Osteocyte (in vitro differentiated cells): Measurements from ENCODE around the gene VSIG10L2. TPM values are rescaled to one million over a fixed set of nuclear protein-coding genes. Genes with fewer than 3 reads are reported as not detected.

Source experiments
- DNase-seq: peaks from one replicate; pipeline ENCODE4 v3.0.0; 2021; ENCODE audit warnings: mixed read lengths; ENCODE audit not compliant: unreplicated experiment; ENCODE audit errors: extremely low spot score
- H3K27ac Mint-ChIP-seq: one replicate; pipeline ENCODE4 v1.8.0; 2021; ENCODE audit warnings: mild to moderate bottlenecking, mixed read lengths; ENCODE audit not compliant: unreplicated experiment
- H3K27me3 Mint-ChIP-seq: one replicate; pipeline ENCODE4 v1.8.0; 2021; ENCODE audit warnings: mixed read lengths; ENCODE audit not compliant: unreplicated experiment
- H3K36me3 Mint-ChIP-seq: one replicate; pipeline ENCODE4 v1.8.0; 2021; ENCODE audit warnings: mixed read lengths; ENCODE audit not compliant: unreplicated experiment
- H3K4me1 Mint-ChIP-seq: one replicate; pipeline ENCODE4 v1.8.0; 2021; ENCODE audit warnings: mixed read lengths; ENCODE audit not compliant: unreplicated experiment
- H3K4me3 Mint-ChIP-seq: one replicate; pipeline ENCODE4 v1.8.0; 2021; ENCODE audit warnings: mild to moderate bottlenecking, moderate library complexity, mixed read lengths; ENCODE audit not compliant: unreplicated experiment
- H3K9me3 Mint-ChIP-seq: one replicate; pipeline ENCODE4 v1.8.0; 2021; ENCODE audit warnings: mixed read lengths; ENCODE audit not compliant: unreplicated experiment
- long read RNA-seq: library from polyadenylated mRNA; unstranded; transcript quantifications from one replicate; pipeline ENCODE4 v2.0.0, GENCODE V29; 2021
- total RNA-seq: library from RNA; stranded (reverse); gene quantifications from 2 replicates; pipeline ENCODE4 v1.2.1, GENCODE V29; 2021
- TF ChIP-seq, protein P1 (sequence below): fragments of 200-600 bp; sonication (generic); IDR thresholded peaks from 2 replicates; pipeline ENCODE4 v1.5.0; 2021; ENCODE audit warnings: antibody characterized with exemption, mild to moderate bottlenecking, moderate library complexity

The VSIG10L2 gene
- not detected in 2 replicates for total RNA-seq
- long read RNA-seq, partial matches to known transcripts: 0 of 2 reads
- long read RNA-seq, other reads (novel, unspliced or antisense): 2 of 2 reads

DNA sequence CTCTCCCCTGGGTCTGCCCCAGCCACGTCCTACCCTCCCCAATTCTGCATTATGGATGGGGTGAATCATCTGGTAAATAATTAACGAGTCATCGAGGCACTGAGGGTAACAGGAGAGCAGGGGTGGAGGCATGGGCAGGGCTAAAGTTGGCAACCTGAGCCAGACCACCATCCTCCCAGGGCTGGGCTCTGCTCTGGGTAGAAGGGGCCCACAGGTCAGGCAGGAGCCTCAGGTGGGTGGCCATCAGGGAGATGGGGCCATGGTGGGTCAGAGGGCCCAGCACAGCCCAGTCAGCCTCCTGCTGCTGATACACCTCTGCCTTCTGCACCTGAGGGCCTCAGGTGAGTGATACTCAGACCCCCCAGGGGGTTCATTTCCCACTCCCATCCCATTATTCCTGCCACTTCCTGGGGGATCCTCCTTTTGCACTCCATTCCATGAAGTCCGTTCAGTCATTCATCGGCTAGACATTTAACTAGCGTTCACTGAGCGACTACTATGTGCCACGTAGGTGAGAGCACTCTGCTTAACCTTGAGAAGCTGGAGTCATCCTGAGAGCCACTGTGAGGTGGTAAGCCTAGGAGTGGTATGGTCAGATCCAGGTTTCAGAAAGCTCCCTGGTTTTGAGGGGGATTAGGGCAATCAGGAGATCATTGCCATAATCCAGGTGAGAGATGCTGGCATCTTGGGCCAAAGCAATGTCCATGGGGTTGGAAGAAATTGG is at the start of gene VSIG10L2:
TSS of gene VSIG10L2 (plus strand) at position 248 of the 724 bp plus-strand sequence. CDS start at position 260, 12 bp downstream.
- TF ChIP-seq, protein P1, sequence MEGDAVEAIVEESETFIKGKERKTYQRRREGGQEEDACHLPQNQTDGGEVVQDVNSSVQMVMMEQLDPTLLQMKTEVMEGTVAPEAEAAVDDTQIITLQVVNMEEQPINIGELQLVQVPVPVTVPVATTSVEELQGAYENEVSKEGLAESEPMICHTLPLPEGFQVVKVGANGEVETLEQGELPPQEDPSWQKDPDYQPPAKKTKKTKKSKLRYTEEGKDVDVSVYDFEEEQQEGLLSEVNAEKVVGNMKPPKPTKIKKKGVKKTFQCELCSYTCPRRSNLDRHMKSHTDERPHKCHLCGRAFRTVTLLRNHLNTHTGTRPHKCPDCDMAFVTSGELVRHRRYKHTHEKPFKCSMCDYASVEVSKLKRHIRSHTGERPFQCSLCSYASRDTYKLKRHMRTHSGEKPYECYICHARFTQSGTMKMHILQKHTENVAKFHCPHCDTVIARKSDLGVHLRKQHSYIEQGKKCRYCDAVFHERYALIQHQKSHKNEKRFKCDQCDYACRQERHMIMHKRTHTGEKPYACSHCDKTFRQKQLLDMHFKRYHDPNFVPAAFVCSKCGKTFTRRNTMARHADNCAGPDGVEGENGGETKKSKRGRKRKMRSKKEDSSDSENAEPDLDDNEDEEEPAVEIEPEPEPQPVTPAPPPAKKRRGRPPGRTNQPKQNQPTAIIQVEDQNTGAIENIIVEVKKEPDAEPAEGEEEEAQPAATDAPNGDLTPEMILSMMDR: no peak
- peak; percentile 54 for DNase-seq
- peaks cover 15% of the 10 kb centered on the region for H3K27me3 Mint-ChIP-seq
- H3K4me3 Mint-ChIP-seq: no peak within 1 kb of the TSS
- H3K36me3 Mint-ChIP-seq: no peaks in the 10 kb centered on the region
- no peak within 1 kb of the TSS for H3K27ac Mint-ChIP-seq
- H3K4me1 Mint-ChIP-seq: peaks cover 4% of the 10 kb centered on the region
- H3K9me3 Mint-ChIP-seq: no peaks in the 10 kb centered on the region

DNA sequence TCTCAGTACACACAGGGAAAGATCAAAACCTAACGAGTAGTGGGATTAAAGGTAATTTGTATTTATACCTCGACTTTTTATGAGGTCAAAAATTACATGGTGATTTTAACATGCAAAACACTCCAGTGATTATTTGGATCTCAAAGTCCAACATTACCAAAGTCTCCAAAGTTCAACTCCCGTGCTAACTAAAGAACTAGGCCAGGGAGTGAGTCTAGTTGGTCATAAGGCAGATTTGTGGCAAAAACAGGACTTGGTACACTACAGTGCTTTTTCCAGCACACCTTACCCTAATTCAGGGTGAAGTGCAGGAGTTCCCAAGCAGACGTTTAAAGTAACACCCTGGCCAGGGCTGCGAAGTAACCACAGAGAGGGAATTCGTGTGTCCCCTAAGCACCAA is 44.0 kb upstream of the VSIG10L2 start:
- H3K4me3 Mint-ChIP-seq: peak overlapping the region; percentile 93
- peaks cover 26% of the 10 kb centered on the region for H3K4me1 Mint-ChIP-seq
- H3K36me3 Mint-ChIP-seq: peaks cover 12% of the 10 kb centered on the region
- H3K9me3 Mint-ChIP-seq: no peaks in the 10 kb centered on the region
- H3K27me3 Mint-ChIP-seq: peaks cover 26% of the 10 kb centered on the region
- TF ChIP-seq, protein P1: no peak
- no peak for DNase-seq
- peak overlapping the region; percentile 47 for H3K27ac Mint-ChIP-seq

DNA sequence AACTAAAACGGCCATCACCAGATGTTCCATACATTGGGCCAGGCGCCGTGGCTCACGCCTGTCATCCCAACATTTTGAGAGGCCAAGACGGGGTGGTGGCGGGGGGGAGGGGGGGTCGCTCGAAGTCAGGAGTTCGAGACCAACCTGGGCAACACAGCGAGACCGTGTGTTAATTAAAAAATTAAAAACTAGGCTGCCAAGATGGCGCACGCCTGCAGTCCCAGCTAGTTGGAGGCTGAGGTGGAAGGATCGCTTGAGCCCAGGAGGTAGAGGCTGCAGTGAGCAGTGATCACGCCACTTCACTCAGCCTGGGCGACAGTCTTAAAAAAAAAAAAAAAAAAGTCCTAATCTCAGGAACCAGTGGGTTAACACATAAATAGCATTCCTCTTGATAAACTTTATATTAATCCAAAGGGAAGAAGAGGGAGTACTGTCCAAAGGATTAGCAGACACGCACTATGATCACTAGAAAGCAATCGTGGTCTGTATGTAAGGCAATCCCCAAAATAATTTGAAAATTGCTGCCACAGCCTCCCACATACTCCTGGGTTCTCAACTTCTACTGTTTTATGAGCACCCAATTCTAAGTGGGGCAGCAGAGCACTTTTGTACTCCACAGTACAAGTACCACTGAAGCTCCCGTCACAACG is 43.4 kb upstream of the VSIG10L2 start:
- Mint-ChIP-seq H3K9me3 (no peaks in the 10 kb centered on the region), H3K27me3 (peaks cover 29% of the 10 kb centered on the region), H3K36me3 (peaks cover 10% of the 10 kb centered on the region), H3K4me1 (peaks cover 22% of the 10 kb centered on the region), H3K4me3 (peak overlapping the region; percentile 93), H3K27ac (peak overlapping the region; percentile 86)
- TF ChIP-seq, protein P1: no peak
- no peak for DNase-seq

DNA sequence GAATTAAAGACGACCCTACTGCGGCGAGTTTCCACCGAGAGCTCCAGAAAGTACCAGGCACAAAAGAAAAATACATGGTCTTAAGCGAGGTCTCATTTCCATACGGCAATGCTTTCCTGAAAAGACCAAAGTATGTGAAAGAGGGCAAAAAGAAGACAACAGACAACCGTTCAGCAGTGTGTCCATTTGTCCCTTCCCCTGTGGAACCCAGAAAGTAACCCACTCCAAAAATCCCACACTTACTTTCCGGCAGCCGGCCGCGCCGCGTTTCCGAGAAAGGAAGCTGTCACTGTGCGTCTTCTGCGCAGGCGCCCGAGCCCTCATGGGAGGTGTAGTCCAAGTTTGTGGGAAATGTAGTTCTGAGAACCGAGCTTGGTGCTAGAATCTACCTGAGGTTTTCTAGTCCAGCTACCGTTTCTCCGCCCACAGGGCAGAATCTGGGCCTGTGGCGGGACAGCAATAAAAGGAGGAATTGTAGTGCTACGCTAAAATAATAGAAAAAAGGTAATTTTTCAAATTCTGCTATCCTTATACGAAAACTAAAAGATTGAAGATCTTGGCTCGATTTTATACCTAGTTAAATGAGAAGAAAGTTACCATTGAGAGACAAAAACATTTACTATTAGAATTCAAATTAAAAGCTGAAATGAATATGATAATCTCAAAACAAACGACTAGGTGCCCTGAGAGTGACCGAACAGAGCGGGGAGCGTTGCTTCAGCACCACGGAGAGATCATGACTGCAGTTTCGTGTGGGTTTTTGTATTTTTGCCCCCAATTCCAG is 42.7 kb upstream of the VSIG10L2 start, which contains the start of gene PUS3:
TSS of gene PUS3 (minus strand) at position 280 of the 784 bp plus-strand sequence. CDS start 6,922 bp downstream, outside the sequence.
- TF ChIP-seq, protein P1: no peak
- peaks cover 10% of the 10 kb centered on the region for H3K36me3 Mint-ChIP-seq
- peak; percentile 93 for DNase-seq
- H3K9me3 Mint-ChIP-seq: no peaks in the 10 kb centered on the region
- H3K4me3 Mint-ChIP-seq: peak within 1 kb of the TSS; percentile 93
- H3K4me1 Mint-ChIP-seq: peaks cover 19% of the 10 kb centered on the region
- peak within 1 kb of the TSS; percentile 86 for H3K27ac Mint-ChIP-seq
- H3K27me3 Mint-ChIP-seq: peaks cover 36% of the 10 kb centered on the region
